IMR-90 (cell line): ENCODE measurements around the gene NEAT1. TPM values are rescaled to one million over a fixed set of nuclear protein-coding genes. Genes with fewer than 3 reads are reported as not detected.

Source experiments
- CEBPB ChIP-seq: IDR thresholded peaks from 2 replicates; pipeline ENCODE4 v1.6.1; 2012; ENCODE audit warnings: low read depth, low read length, improper control_type of control experiment
- MAZ ChIP-seq: IDR thresholded peaks from 2 replicates; pipeline ENCODE4 v1.6.1; 2012; ENCODE audit warnings: low read depth, mild to moderate bottlenecking, low read length, improper control_type of control experiment, moderate library complexity, borderline replicate concordance
- polyA plus RNA-seq, 3 experiments: library from polyadenylated mRNA; depleted of rRNA; stranded (reverse); fragments of >200 nt; gene quantifications; 2 replicates each; pipeline ENCODE4 v1.2.3, GENCODE V29; 2012; ENCODE audit warnings: low replicate concordance in 1 of 3
- total RNA-seq: library from RNA; depleted of rRNA; stranded (reverse); fragments of >200 nt; gene quantifications from 2 replicates; pipeline ENCODE4 v1.2.3, GENCODE V29; 2012
- TF ChIP-seq, protein P1 (sequence below): conservative IDR thresholded peaks from 2 replicates; pipeline ENCODE4 v1.5.1; 2012; ENCODE audit warnings: mild to moderate bottlenecking, low read depth, low read length, improper control_type of control experiment

The NEAT1 gene
- total and polyA plus RNA-seq, 2 of the 4 experiments (the other 2 are of a cell fraction), result 30.1 to 114 TPM

DNA sequence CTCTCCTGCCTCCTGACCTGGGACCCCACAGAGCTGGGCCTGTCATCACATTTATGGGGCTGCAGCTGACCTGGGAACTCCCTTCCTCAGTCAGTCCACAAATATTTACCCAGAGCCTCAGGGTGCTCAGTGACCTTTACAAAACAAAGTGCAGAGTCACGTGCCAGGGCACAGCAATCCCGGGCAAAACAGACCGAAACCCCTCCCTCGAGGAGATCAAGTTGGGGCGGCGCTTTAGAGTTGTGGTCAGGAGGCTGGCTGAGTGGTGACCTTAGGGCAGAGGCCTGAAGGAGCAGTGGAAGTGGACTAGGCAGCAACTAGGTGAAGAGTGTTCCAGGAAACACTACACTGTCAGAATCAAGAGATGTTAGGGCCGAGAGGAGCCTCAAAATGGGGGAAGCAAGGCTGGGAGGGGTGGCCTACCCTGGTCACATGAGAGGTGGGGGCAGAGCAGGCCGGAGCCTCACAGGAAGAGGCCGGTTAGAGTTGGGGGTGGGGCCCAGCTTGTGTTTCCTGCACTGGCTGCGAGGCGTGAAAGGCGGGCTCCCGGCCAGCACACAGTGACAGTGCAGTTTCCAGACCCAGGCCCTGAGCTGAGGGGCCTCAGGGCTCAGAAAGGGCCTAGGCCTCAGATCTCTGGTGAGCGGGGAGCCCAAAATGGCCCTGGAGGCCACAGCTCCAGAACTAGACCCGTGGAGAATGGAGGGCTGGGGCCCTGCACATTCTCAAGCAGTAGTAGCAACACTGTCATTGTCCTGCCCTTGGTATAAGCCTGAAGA lies 3.7 kb upstream of the NEAT1 start (continued):
- TF ChIP-seq, protein P1, sequence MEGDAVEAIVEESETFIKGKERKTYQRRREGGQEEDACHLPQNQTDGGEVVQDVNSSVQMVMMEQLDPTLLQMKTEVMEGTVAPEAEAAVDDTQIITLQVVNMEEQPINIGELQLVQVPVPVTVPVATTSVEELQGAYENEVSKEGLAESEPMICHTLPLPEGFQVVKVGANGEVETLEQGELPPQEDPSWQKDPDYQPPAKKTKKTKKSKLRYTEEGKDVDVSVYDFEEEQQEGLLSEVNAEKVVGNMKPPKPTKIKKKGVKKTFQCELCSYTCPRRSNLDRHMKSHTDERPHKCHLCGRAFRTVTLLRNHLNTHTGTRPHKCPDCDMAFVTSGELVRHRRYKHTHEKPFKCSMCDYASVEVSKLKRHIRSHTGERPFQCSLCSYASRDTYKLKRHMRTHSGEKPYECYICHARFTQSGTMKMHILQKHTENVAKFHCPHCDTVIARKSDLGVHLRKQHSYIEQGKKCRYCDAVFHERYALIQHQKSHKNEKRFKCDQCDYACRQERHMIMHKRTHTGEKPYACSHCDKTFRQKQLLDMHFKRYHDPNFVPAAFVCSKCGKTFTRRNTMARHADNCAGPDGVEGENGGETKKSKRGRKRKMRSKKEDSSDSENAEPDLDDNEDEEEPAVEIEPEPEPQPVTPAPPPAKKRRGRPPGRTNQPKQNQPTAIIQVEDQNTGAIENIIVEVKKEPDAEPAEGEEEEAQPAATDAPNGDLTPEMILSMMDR, result no peak
- TF ChIP-seq MAZ, result peak; percentile 96
- 0 out of 2 replicates have a peak, but pooled peaks have one; percentile 15 for TF ChIP-seq CEBPB
